RWPE2 (cell line): ENCODE results near the gene FBXL17.

Experiments
- ATAC-seq: fragments of 200-7000 bp; cut with Tn5 transposase; 3 replicates; pipeline ENCODE4 v1.9.1; 2021; ENCODE audit warnings: low read depth
- DNase-seq: peaks from one replicate; pipeline ENCODE4 v3.0.0-alpha.2; 2020; ENCODE audit warnings: low spot score
- H3K27ac ChIP-seq: fragments of 450-650 bp; 2 replicates; pipeline ENCODE4 v1.5.1; 2017; ENCODE audit warnings: mild to moderate bottlenecking; ENCODE audit not compliant: poor library complexity, severe bottlenecking
- H3K27me3 ChIP-seq: fragments of 250-450 bp; sonication (Bioruptor Pico); 2 replicates; pipeline ENCODE4 v1.5.1; 2021; ENCODE audit warnings: mild to moderate bottlenecking, moderate library complexity; ENCODE audit not compliant: insufficient read depth, poor library complexity, severe bottlenecking
- H3K36me3 ChIP-seq: fragments of 250-450 bp; sonication (Bioruptor Pico); 2 replicates; pipeline ENCODE4 v1.5.1; 2020; ENCODE audit warnings: low read depth, mild to moderate bottlenecking, moderate library complexity
- H3K4me1 ChIP-seq: fragments of 250-450 bp; sonication (Bioruptor Pico); 2 replicates; pipeline ENCODE4 v1.5.1; 2021; ENCODE audit warnings: mild to moderate bottlenecking, moderate library complexity; ENCODE audit not compliant: insufficient read depth, poor library complexity, severe bottlenecking
- H3K4me3 ChIP-seq: fragments of 250-450 bp; sonication (Bioruptor Pico); 2 replicates; pipeline ENCODE4 v1.5.1; 2021; ENCODE audit warnings: mild to moderate bottlenecking, moderate library complexity; ENCODE audit not compliant: severe bottlenecking
- H3K9me3 ChIP-seq: fragments of 250-450 bp; sonication (Bioruptor Pico); 2 replicates; pipeline ENCODE4 v1.5.1; 2021; ENCODE audit warnings: mild to moderate bottlenecking, moderate library complexity; ENCODE audit not compliant: severe bottlenecking
- TF ChIP-seq, protein P1 (sequence below): fragments of 450-650 bp; IDR thresholded peaks from one replicate; pipeline ENCODE4 v1.5.1; 2017; ENCODE audit warnings: mild to moderate bottlenecking, moderate library complexity; ENCODE audit not compliant: poor library complexity, severe bottlenecking

Gene FBXL17

GRCh38 chr5:107977550-107978071 is 404.3 kb downstream of the FBXL17 start:
- ATAC-seq, result no peak
- TF ChIP-seq, protein P1, sequence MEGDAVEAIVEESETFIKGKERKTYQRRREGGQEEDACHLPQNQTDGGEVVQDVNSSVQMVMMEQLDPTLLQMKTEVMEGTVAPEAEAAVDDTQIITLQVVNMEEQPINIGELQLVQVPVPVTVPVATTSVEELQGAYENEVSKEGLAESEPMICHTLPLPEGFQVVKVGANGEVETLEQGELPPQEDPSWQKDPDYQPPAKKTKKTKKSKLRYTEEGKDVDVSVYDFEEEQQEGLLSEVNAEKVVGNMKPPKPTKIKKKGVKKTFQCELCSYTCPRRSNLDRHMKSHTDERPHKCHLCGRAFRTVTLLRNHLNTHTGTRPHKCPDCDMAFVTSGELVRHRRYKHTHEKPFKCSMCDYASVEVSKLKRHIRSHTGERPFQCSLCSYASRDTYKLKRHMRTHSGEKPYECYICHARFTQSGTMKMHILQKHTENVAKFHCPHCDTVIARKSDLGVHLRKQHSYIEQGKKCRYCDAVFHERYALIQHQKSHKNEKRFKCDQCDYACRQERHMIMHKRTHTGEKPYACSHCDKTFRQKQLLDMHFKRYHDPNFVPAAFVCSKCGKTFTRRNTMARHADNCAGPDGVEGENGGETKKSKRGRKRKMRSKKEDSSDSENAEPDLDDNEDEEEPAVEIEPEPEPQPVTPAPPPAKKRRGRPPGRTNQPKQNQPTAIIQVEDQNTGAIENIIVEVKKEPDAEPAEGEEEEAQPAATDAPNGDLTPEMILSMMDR, result no peak
- no peaks in the 10 kb centered on the region for H3K27me3 ChIP-seq
- no peaks in the 10 kb centered on the region for H3K36me3 ChIP-seq
- no peak for DNase-seq
- H3K9me3 ChIP-seq, result no peaks in the 10 kb centered on the region
- no peak overlapping the region for H3K4me3 ChIP-seq
- H3K27ac ChIP-seq, result no peak overlapping the region
- H3K4me1 ChIP-seq, result no peaks in the 10 kb centered on the region

- Histone ChIP-seq H3K4me1 (no peaks in the 10 kb centered on the region), H3K9me3 (no peaks in the 10 kb centered on the region), H3K36me3 (no peaks in the 10 kb centered on the region), H3K27me3 (no peaks in the 10 kb centered on the region), H3K27ac (no peak overlapping the region), H3K4me3 (no peak overlapping the region)
- TF ChIP-seq, protein P1, result no peak
- no peak for ATAC-seq
- no peak for DNase-seq
Measured at GRCh38 chr5:107975568-107975967, 406.3 kb downstream of the FBXL17 start.

DNA sequence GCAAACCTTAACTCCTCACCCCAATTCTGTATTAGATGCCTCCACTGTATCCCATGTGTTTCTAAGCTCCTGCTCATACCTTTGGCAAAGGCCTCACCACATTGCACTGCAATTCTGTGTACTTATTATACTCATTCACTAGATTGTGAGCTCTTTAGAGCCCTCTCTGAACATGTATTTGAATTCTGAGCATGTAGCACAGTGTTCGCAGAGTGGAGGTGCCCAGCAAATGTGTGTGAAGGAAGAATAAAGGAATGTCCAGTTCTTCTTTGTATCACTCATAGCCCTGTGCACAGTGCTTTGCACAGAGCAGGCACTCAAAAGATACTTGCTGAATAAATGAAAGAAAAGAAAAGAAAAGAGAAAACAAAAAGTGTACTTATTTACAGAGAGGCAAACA is 410.1 kb downstream of the FBXL17 start:
- H3K4me1 ChIP-seq, result peaks cover 6% of the 10 kb centered on the region
- ATAC-seq (no peak), DNase-seq (no peak)
- no peaks in the 10 kb centered on the region for H3K9me3 ChIP-seq
- H3K27me3 ChIP-seq, result no peaks in the 10 kb centered on the region
- no peak overlapping the region for H3K4me3 ChIP-seq
- H3K27ac ChIP-seq, result no peak overlapping the region
- TF ChIP-seq, protein P1, result no peak
- no peaks in the 10 kb centered on the region for H3K36me3 ChIP-seq

DNA sequence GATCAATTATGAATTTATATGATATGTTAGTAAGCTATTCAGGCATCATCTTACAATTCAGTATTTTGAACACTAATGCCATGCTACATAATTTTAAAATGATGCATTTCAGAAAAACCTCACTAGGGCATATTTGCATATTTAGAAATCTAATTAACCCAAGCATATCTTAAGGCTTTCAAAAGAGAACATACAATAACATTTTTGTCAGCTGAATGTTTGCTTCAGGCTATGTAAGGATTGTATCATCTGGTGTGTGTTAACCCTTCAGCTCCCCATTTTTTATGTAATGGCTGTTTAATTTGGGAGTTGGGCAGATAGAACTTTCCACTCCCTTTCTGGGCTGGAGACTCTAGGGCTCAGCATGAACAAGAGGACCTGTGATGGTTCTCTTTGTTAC is 412.1 kb downstream of the FBXL17 start:
- Histone ChIP-seq H3K36me3 (no peaks in the 10 kb centered on the region), H3K4me1 (peaks cover 6% of the 10 kb centered on the region), H3K9me3 (no peaks in the 10 kb centered on the region), H3K27ac (no peak overlapping the region), H3K4me3 (no peak overlapping the region), H3K27me3 (no peaks in the 10 kb centered on the region)
- ATAC-seq (no peak), DNase-seq (no peak)
- TF ChIP-seq, protein P1, result no peak

DNA sequence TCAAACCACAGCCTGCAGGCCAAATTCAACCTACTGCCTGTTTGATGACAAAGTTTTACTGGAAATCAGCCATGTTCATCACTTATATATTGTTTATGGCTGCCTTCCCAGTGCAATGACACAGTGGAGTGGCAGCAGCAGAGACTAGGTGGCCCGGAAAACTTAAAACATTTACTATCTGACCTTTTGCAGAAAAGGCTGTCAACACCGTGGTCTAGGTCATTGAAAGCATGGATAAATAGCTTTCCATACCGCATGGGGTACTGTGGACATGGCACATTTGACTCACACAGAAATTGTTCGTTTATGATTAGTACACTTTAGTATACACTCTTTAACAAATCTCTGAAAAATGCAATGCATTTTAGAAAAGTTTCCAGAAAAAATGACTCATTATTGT is 412.9 kb downstream of the FBXL17 start:
- TF ChIP-seq, protein P1, result no peak
- Histone ChIP-seq H3K4me3 (no peak overlapping the region), H3K36me3 (no peaks in the 10 kb centered on the region), H3K4me1 (peaks cover 6% of the 10 kb centered on the region), H3K27ac (no peak overlapping the region), H3K9me3 (no peaks in the 10 kb centered on the region), H3K27me3 (no peaks in the 10 kb centered on the region)
- DNase-seq (no peak), ATAC-seq (no peak)
